GM20000 (cell line): Measurements from ENCODE around the gene ACHE.

Experiments used
- DNase-seq: peaks from one replicate; pipeline ENCODE4 v3.0.0; 2012; ENCODE audit warnings: low spot score
- TF ChIP-seq, protein P1 (sequence below): IDR thresholded peaks from 2 replicates; pipeline ENCODE4 v1.5.1; 2012; ENCODE audit warnings: mild to moderate bottlenecking, control low read depth; ENCODE audit errors: extremely low read depth, missing control alignments

ACHE gene

DNA sequence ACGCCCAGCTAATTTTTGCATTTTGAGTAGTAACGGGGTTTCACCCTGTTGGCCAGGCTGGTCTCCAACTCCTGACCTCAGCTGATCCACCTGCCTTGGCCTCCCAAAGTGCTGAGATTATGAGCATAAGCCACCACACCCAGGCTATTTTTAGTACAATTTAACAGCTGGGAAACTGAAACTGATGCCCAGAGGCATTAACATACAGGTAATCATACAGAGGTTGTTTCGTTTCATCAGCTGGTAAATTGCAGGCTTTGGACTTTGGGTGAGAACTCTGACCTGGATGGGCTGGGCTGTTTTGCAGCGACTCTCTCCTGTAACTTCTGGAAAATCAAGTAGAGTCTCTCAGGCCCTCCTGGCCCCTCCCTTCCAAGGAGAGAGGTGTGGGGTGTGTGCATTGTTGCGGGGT lies 6.2 kb upstream of the ACHE start:
- no peak for DNase-seq
- TF ChIP-seq, protein P1, sequence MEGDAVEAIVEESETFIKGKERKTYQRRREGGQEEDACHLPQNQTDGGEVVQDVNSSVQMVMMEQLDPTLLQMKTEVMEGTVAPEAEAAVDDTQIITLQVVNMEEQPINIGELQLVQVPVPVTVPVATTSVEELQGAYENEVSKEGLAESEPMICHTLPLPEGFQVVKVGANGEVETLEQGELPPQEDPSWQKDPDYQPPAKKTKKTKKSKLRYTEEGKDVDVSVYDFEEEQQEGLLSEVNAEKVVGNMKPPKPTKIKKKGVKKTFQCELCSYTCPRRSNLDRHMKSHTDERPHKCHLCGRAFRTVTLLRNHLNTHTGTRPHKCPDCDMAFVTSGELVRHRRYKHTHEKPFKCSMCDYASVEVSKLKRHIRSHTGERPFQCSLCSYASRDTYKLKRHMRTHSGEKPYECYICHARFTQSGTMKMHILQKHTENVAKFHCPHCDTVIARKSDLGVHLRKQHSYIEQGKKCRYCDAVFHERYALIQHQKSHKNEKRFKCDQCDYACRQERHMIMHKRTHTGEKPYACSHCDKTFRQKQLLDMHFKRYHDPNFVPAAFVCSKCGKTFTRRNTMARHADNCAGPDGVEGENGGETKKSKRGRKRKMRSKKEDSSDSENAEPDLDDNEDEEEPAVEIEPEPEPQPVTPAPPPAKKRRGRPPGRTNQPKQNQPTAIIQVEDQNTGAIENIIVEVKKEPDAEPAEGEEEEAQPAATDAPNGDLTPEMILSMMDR, result no peak

DNA sequence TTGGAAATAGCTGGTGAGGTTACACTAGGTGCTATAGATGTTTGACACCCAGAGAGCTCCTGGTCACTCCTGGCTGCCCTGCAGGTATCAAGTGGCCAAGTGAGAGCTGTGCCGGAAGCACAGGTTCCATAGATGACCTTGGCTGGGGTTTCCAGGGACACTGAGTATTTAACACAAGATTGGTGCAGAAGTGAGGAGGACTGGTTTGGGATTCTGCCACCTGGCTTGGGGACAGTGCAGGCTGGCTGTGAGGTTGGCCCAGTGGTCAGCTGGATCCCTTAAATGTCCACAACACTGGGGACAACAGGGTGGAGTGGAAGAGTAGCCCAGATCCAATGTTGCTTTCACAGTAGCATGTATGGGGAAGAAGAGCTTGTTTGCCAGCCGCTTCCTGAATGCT lies 5.3 kb upstream of the ACHE start:
- TF ChIP-seq, protein P1, result no peak
- DNase-seq, result no peak

DNA sequence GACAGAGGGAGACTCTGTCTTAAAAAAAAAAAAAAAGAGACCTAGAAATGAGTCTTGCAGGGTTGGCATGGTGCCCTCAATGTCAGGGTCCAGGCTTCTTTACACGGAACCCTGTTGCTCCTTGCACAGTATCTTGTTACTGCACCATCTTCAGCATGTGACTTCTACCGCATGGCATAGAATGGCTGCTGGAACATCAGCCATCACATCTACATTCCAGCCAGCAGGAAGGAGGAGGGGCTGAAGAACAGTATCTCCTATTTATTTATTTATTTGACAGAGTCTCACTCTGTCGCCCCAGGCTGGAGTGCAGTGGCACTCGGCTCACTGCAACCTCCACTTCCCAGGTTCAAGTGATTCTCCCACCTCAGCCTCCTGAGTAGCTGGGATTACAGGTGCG lies 3.7 kb upstream of the ACHE start:
- TF ChIP-seq, protein P1, result no peak
- no peak for DNase-seq

DNA sequence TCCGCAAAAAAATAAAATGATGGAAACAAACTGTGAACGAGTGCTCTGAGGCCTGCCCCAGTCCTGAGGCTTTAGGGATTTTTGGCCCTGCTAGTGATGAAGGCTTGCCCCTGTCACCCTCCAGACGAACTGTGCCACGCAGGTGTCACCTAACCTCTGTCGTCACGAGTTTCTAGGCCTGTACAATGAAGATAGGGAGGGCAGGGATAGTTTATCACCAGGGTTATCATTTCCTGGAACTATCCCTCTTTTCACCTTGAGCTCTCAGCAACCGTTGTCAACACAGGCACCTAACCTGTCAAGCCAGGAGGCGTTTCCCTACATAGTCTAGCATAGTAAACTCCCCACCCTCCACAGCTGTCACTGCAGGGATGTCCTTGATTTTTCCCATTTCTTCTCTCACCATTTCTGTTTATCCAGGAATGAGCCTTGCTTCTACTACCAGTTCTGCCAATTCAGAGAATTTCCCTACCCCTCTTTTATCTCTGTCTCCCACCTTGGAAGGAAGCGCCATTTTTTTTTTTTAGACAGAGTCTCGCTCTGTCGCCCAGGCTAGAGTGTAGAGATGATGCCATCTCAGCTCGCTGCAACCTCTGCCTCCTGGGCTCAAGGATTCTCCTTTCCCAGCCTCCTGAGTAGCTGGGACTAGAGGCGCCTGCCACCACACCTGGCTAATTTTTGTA lies 2.2 kb upstream of the ACHE start:
- DNase-seq, result no peak
- TF ChIP-seq, protein P1, result no peak

DNA sequence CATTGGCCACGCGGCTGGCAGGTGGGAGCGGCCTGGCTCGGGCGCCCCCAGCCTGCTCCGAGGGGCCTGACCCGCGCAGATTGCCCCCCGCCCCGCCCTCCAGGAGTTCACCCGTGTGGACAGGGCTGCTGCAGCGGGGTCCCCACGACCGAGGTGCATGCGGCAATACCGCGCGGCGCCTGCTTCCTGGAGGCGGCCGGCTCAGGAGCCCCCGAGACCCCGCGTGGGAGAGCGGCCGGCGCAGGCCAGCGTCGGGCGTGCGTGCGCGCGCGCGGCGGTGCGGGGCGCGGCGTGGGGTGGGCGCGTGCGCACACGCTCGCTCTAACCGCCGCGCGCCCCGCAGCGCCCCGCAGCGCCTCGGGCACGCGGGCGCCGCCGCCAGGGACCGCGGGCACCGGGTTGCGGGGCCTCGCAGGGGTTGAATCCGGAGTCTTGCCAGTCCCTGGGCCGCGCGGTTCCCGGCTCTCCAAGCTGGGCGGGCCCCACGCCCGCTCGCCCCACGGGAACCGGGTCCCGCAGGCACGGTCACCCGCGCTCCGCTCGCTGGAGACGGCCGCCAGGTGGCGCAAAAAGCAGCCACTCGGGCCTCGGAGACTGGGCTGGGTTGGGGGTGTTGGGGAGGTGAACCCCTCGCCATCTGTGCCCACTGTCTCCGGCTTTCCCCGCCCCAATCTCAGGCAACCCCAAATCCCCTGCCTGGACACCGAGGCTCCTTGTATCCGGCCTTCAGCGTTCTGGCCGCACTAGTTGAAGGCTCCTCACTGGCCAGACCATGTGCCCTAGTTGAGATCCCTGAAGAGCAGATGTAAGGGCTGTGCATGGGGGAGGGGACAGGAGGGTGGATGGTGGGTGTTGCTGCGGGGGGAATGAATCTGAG lies 1.3 kb upstream of the ACHE start:
- TF ChIP-seq, protein P1, result peak; percentile 73

DNA sequence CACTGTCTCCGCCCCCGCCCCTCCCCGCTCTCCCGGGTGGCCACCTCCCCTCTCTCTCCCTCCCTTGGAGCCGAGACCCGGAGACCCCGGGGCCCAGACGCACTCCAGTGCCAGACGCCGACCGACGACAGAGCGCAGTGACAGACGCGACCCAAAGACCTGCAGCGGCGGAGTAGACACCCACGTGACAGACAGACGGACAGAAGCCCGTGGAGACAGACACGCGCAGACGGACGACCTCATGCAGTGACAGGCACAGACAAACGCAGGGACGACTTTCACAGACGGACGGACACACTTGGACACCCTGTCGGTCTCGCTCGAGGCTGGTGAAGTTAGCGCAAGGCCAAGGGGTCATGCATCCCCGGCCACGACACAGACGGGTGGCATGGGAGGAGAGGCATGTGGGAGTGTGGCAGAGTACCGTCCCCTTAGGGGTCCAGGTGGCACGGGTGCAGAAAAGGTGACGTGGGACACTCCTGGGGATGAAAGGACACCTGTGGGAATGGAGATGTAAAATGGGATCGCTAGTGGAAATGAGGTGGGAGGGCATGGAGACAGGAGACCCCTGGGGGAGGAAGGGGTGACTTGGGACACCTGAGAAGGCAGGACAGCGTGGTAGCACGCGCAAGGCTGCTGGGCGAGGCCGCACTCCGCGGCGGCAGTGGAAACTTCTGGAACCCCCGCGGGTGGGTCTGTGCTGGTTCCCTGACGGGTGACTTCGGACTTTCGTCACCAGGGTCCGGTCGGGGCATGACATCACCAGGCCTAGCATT lies 456 bp upstream of the ACHE start:
- DNase-seq, result peak; percentile 81
- TF ChIP-seq, protein P1, result no peak

More for the DNA sequence above, 1.3 kb upstream of the ACHE start:
- DNase-seq, result peak; percentile 75
